HPDE6-E6E7 (cell line): ENCODE results near the gene GTPBP10.
"Not testable (repeated sequence)": the region's sequence is repeated elsewhere in the genome, so short reads cannot be mapped to it uniquely, and the experiment has no call there.

Source experiments
- DNase-seq: peaks from one replicate; pipeline ENCODE4 v3.0.0; 2011; ENCODE audit warnings: missing footprints; ENCODE audit errors: extremely low spot score

GTPBP10 gene

GRCh38 chr7:90346336-90347125, at the start of gene GTPBP10:
GTPBP10 (plus strand) TSS chr7:90346716; CDS start chr7:90346742, 26 bp downstream.
- peak; percentile 94 for DNase-seq

DNA sequence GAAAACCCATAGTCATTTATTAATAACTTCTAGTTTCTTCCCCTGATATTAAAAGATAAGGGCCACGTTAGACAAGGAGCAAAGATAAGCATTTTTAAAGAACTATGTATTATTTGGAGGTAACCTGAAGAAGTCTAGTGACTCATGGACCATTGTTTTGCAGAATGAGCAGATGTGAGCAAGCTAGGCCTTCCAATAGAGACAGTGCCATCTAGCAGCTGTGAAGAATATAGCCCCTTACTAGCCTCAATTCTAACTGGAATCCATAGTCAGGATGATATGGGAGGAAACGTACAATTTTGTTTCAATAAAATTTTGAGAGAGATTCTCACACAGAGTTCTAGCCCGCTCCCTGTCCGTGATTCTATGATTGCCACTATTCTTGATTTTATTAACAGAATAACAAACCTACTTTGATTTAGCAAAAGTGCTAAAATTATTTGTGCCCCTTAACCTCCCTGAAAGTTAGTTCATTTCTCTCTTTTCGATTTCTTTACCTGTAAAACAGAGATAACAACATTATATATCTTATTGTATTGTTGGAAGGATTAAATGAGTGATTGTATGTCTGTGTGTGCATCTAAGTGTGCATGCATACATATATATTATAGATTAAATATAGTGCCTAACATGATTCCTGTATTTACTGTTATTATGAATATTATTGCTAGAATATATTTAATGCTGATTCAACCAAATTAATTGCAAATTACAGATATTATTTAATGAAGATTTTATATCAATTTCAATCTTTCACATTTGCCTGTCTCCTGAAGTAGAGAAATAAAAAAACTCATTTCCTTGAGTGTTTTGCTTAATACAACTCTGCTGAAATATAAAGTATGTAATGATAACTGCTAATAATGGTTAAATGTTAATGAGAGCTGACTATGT, 48.1 kb upstream of the GTPBP10 start:
- DNase-seq: peak; percentile 69

DNA sequence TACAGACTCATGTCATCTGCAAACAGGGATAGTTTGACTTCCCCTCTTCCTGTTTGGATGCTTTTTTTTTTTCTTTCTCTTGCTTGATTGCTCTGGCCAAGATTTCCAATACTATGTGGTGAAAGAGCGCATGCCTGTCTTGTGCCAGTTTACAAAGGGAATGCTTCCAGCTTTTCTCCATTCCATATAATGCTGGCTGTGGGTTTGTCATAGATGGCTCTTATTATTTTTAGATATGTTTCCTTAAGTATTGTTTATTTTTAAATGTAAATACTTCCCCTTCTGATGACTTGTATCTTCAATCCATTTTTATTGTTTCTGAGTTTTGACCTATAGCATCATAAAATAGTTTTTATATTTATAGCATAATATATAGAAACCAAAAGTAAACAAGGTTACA, 43.3 kb upstream of the GTPBP10 start:
- no peak for DNase-seq

DNA sequence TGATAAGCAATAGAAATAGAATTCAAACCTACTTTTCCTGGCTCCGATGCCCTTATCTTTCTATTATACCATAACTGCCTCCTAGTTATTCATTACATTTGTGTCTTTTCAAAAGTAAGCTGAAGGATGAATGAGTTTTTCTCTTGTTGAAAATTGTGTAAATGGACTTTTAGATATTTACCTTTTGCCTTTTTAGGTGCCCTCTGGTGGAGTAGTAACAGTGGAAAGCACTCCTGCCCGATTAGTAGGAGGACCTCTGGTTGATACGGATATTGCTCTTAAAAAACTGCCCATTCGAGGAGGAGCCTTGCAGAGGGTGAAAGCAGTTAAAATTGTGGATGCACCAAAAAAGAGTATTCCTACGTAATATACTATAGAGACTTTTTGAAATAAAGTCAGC, 36.6 kb upstream of the GTPBP10 start:
- DNase-seq: no peak

DNA sequence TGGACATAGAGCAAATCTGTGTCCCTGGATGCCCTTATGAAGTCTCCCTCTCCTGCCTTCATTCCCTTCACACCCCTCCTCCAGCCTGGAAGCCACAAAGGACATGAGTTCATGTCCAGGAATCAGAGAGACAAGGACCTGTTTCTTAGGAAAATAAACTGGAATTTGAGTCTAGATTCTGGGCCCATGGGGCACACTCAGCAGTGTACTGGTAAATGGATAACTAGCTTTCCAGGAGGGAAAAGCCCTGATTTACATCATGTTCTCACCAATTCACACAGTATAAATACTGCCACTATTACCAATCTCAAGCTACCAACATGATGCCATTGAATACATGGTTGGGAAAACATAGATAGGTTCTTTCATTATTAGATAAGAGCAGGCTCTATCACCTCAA, 35.3 kb upstream of the GTPBP10 start:
- DNase-seq: no peak

- DNase-seq: peak; percentile 17
Observed at GRCh38 chr7:90312745-90313144, 33.8 kb upstream of the GTPBP10 start.

GRCh38 chr7:90313907-90314306, 32.6 kb upstream of the GTPBP10 start:
- DNase-seq: no peak

GRCh38 chr7:90320014-90320413, 26.5 kb upstream of the GTPBP10 start:
- DNase-seq: no peak

DNA sequence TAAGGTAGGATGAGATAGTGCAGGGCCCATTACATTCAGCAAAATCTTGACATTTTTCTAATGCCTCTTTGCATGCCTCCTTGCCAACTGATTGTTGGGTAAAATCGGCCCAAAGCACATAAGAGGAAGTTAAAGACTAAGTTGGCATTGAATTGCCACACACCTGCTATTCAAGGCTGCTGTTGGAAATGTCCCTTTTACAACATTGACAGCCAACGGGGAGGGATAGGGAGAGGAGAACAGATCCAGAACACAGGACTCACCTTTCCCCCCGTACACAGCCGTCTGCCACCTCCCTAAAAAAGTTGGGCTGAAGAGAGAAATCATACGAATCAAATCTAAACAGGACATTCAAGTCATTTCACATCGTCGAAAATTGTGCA, 26.1 kb upstream of the GTPBP10 start:
- DNase-seq: no peak

GRCh38 chr7:90320801-90321494, 25.6 kb upstream of the GTPBP10 start, which contains the start of gene FAM237B:
FAM237B (minus strand) TSS chr7:90321304; CDS start chr7:90319748, 1,556 bp downstream.
- peak; percentile 25 for DNase-seq

- DNase-seq: no peak
Observed at GRCh38 chr7:90322837-90323236, 23.7 kb upstream of the GTPBP10 start.

- no peak for DNase-seq
Observed at GRCh38 chr7:90326500-90326899, 20.0 kb upstream of the GTPBP10 start.

DNA sequence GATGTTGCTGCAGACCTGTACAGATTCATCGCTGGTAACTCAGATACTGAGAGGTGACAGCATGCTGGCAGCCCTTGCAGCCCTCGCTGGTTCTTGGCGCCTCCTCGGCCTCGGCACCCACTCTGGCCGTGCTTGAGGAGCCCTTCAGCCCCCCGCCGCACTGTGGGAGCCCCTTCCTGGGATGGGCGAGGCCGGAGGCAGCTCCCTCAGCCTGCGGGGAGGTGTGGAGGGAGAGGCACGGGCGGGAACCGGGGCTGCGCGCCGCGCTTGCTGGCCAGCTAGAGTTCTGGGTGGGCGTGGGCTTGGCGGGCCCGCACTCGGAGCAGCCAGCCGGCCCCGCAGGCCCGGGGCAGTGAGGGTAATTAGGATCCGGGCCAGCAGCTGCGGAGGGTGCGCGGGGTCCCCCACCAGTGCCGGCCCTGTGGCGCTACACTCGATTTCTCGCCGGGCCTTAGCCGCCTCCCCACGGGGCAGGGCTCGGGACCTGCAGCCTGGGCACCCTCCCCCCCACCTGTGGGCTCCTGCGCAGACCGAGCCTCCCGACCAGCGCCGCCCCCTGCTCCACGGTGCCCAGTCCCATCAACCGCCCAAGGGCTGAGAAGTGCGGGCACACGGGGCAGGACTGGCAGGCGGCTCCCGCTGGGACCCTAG, 12.2 kb upstream of the GTPBP10 start:
- DNase-seq: no peak

- DNase-seq: not testable (repeated sequence)
Observed at GRCh38 chr7:90334926-90335325, 11.6 kb upstream of the GTPBP10 start.

DNA sequence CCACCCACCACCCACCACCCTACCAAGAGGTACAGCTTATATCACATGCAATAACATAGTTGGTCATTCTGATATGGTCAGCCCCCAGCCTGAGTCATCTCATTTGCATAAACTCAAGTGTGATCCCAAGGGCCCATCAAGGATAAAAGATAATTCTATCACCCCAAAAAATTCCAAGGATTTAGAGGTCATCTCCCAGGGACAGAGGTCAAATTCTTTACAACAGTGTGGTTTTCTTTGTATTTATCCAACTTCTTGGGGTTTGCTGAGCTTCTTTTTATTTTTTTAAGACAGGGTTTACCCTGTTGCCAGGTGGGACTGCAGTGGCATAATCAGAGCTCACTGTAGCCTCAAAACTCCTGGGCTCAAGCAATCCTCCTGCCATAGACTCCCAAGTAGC, 9.4 kb upstream of the GTPBP10 start:
- DNase-seq: no peak

GRCh38 chr7:90345016-90345415, 1.5 kb upstream of the GTPBP10 start:
- no peak for DNase-seq

GRCh38 chr7:90345595-90346335, 751 bp upstream of the GTPBP10 start:
- no peak for DNase-seq

DNA sequence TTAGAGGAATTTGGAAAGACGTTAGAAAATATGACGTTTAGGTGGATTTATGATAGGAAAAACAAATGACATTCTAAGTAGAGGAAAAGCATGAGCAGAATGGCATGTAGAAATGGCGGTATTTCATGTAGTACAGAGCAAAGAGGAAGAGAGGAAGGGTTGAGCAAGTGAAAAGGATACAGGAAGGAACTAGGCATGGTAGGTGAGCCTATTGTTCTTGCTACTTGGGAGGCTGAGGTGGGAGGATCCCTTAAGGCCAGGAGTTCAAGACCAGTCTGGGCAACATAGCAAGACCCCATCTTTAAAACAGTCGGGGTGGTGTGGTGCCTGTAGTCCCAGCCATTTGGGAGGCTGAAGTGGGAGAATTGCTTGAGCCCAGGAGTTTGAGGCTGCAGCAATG, 1.2 kb downstream of the GTPBP10 start:
- DNase-seq: no peak

- DNase-seq: no peak
Observed at GRCh38 chr7:90349305-90349704, 2.8 kb downstream of the GTPBP10 start.

DNA sequence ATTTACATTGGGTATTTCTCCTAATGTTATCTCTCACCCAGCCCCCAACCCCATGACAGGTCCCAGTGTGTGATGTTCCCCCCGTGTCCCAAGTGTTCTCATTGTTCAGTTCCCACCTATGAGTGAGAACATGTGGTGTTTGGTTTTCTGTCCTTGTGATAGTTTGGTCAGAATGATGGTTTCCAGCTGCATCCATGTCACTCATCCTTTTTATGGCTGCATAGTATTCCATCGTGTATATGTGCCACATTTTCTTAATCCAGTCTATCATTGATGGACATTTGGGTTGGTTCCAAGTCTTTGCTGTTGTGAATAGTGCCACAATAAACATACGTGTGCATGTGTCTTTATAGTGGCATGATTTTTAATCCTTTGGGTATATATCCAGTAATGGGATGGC, 3.5 kb downstream of the GTPBP10 start:
- DNase-seq: not testable (repeated sequence)

DNA sequence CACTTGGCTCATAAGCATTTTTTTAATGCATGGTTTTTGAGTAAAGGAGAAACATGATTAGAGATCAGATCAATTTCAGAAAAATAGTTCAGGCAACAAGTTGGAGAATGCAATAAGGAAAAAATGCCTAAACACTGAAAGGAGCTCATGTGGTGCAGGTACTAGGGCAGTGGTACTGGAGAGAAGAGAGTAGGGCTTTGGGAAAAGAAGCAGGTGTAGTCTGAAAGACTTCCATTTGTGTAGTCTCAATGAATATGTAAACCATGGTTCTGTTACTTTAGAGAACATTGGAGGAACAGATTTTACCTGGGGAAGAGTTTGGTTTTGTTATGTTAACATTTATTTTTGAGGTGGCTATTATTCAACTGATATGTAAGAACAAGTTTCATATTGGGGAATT, 5.5 kb downstream of the GTPBP10 start:
- DNase-seq: no peak
